ENCODE measurements around the gene CACNA1C. TPM values are rescaled to one million over a fixed set of nuclear protein-coding genes. Genes with fewer than 3 reads are reported as not detected.

CACNA1C gene
- total RNA-seq, 1 donor from 2014 or later: 0.02 TPM

- Mint-ChIP-seq H3K27me3 (peaks cover 16% of the 10 kb centered on the region), H3K36me3 (ENCODE audit: low read depth) (no peaks in the 10 kb centered on the region), H3K9me3 (no peaks in the 10 kb centered on the region), H3K27ac (no peak overlapping the region), H3K4me1 (no peaks in the 10 kb centered on the region), H3K4me3 (no peak overlapping the region)
- TF ChIP-seq, protein P1, sequence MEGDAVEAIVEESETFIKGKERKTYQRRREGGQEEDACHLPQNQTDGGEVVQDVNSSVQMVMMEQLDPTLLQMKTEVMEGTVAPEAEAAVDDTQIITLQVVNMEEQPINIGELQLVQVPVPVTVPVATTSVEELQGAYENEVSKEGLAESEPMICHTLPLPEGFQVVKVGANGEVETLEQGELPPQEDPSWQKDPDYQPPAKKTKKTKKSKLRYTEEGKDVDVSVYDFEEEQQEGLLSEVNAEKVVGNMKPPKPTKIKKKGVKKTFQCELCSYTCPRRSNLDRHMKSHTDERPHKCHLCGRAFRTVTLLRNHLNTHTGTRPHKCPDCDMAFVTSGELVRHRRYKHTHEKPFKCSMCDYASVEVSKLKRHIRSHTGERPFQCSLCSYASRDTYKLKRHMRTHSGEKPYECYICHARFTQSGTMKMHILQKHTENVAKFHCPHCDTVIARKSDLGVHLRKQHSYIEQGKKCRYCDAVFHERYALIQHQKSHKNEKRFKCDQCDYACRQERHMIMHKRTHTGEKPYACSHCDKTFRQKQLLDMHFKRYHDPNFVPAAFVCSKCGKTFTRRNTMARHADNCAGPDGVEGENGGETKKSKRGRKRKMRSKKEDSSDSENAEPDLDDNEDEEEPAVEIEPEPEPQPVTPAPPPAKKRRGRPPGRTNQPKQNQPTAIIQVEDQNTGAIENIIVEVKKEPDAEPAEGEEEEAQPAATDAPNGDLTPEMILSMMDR (IDR thresholded peaks at IDR 0.05): no peak
- ChIA-PET POLR2A (no interaction called here), CTCF (no interaction called here)
- intact Hi-C loops (cut with micrococcal nuclease): no loop called here
- DNase-seq (no peak), ATAC-seq (ENCODE audit: low read depth) (no peak)
Observed at GRCh38 chr12:2616763-2617162, 564.0 kb downstream of the CACNA1C start.

- TF ChIP-seq, protein P1 (IDR thresholded peaks at IDR 0.05): no peak
- POLR2A ChIA-PET: no interaction called here
- H3K27ac Mint-ChIP-seq: no peak overlapping the region
- intact Hi-C loops (cut with micrococcal nuclease): no loop called here
- ATAC-seq (ENCODE audit: low read depth) (no peak), DNase-seq (no peak)
- no peaks in the 10 kb centered on the region for H3K36me3 Mint-ChIP-seq (ENCODE audit: low read depth)
- H3K4me1 Mint-ChIP-seq: no peaks in the 10 kb centered on the region
- H3K9me3 Mint-ChIP-seq: no peaks in the 10 kb centered on the region
- H3K4me3 Mint-ChIP-seq: no peak overlapping the region
- H3K27me3 Mint-ChIP-seq: peaks cover 16% of the 10 kb centered on the region
- CTCF ChIA-PET: no interaction called here
Observed at GRCh38 chr12:2617365-2617764, 564.6 kb downstream of the CACNA1C start.

DNA sequence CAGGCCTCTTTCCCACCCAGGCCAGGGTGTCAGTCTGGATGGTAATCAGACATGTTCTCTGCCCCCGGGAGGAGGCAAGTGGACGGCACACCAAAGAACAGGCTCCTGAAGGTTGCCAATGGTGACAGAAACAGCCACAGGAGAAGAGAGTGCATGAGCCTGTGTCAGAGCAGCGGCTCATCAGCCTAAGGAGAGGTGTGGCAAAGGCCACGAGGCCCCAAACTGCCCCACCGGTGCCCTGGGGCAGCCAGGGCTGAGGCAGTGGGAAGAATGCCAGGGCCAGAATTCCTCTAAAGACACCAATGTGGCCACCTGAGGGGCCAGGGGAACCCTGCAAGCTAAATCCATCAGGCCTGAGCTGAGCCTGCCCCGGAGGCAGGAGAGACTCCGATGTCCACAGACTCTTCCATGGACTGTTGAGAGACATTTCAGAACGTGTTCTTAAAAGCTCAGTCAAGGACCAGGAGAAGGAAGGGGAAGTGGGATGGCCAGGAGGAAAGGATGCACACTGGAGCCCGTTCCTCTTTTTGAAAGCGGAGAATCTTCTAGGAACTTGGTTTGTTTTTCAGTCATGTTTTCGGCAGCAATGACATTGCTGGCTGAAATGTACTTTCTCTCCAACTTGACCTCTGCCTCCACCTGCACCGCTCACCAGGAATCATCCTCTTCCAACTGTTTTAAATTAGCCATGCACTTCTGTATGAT is 565.7 kb downstream of the CACNA1C start:
- TF ChIP-seq, protein P1 (IDR thresholded peaks at IDR 0.05): no peak
- Mint-ChIP-seq H3K27me3 (peaks cover 22% of the 10 kb centered on the region), H3K4me1 (no peaks in the 10 kb centered on the region), H3K36me3 (ENCODE audit: low read depth) (no peaks in the 10 kb centered on the region), H3K4me3 (no peak overlapping the region), H3K27ac (no peak overlapping the region), H3K9me3 (no peaks in the 10 kb centered on the region)
- ATAC-seq (ENCODE audit: low read depth) (no peak), DNase-seq (no peak)
- CTCF ChIA-PET: no interaction called here
- intact Hi-C loops (cut with micrococcal nuclease): no loop called here
- POLR2A ChIA-PET: no interaction called here

- Mint-ChIP-seq H3K36me3 (ENCODE audit: low read depth) (no peaks in the 10 kb centered on the region), H3K4me3 (no peak overlapping the region), H3K4me1 (no peaks in the 10 kb centered on the region), H3K27ac (no peak overlapping the region), H3K9me3 (no peaks in the 10 kb centered on the region), H3K27me3 (peaks cover 24% of the 10 kb centered on the region)
- ChIA-PET POLR2A (no interaction called here), CTCF (no interaction called here)
- DNase-seq: no peak
- intact Hi-C loops (cut with micrococcal nuclease): no loop called here
- no peak for ATAC-seq (ENCODE audit: low read depth)
- TF ChIP-seq, protein P1 (IDR thresholded peaks at IDR 0.05): no peak
Observed at GRCh38 chr12:2619136-2619535, 566.3 kb downstream of the CACNA1C start.

DNA sequence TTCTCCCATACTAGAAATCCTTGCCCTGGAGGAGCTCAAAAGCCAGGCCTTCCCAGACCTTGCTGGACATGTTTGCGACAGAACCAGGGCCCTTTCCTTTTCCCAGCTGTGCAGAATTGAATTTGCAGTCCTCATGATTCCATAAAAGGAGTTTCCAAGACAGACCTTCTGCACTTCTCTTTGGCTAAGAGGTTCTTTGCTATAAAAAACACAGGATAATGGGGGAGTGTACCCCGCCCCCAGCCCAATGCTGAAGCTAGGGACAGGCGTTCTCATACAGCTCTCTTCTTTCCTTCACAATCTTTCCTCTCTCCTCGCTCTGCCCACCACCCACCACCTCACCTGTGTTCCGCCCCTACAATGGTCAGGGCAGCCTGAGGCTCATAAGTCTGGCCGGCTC is 569.7 kb downstream of the CACNA1C start:
- ATAC-seq (ENCODE audit: low read depth) (no peak), DNase-seq (no peak)
- TF ChIP-seq, protein P1 (IDR thresholded peaks at IDR 0.05): no peak
- CTCF ChIA-PET: no interaction called here
- H3K4me3 Mint-ChIP-seq: no peak overlapping the region
- no peaks in the 10 kb centered on the region for H3K4me1 Mint-ChIP-seq
- no peaks in the 10 kb centered on the region for H3K9me3 Mint-ChIP-seq
- peaks cover 32% of the 10 kb centered on the region for H3K27me3 Mint-ChIP-seq
- intact Hi-C loops (cut with micrococcal nuclease): no loop called here
- POLR2A ChIA-PET: no interaction called here
- H3K36me3 Mint-ChIP-seq (ENCODE audit: low read depth): no peaks in the 10 kb centered on the region
- no peak overlapping the region for H3K27ac Mint-ChIP-seq

Measured in activated B cell treated with CpG ODN at 0.5 μM for 24 hours (primary cell).